ENCODE measurements around the gene NAXD.

GRCh38 chr13:110617321-110618072 is 2.2 kb downstream of the NAXD start:
- TF ChIP-seq CTCF (IDR thresholded peaks at IDR 0.05) (no peak), POLR2A (IDR thresholded peaks at IDR 0.05) (peak in 1 of 3 donors; percentile 16)

All from body of pancreas (tissue), 4 donors.